Activated naive CD4-positive, alpha-beta T cell treated with anti-CD3 and anti-CD28 coated beads, Interleukin-2, amount 10 ng/mL, durations not matched to agents 7 days and 5 days (primary cell): Measurements from ENCODE around the gene DYSF.

ENCODE experiments used
- CTCF ChIA-PET: fragments of 350-600 bp; sonication (Branson Sonifier 250); formaldehyde crosslinking; loops from one replicate; lab custom pipeline; 2021; ENCODE audit warnings: antibody characterized with exemption; lab: Charles Lee
- DNase-seq: peaks from one replicate; pipeline ENCODE4 v3.0.0-alpha.2; 2020
- H3K27ac Mint-ChIP-seq: one replicate; pipeline ENCODE4 v1.8.0; 2021; ENCODE audit warnings: mild to moderate bottlenecking, moderate library complexity, mixed read lengths
- H3K27me3 Mint-ChIP-seq: one replicate; pipeline ENCODE4 v1.8.0; 2021; ENCODE audit warnings: mild to moderate bottlenecking, mixed read lengths
- H3K36me3 Mint-ChIP-seq: one replicate; pipeline ENCODE4 v1.8.0; 2021; ENCODE audit warnings: mixed read lengths
- H3K4me1 Mint-ChIP-seq: one replicate; pipeline ENCODE4 v1.8.0; 2021; ENCODE audit warnings: mixed read lengths
- H3K4me3 Mint-ChIP-seq: one replicate; pipeline ENCODE4 v1.8.0; 2021; ENCODE audit warnings: mild to moderate bottlenecking, moderate library complexity, mixed read lengths
- H3K9me3 Mint-ChIP-seq: one replicate; pipeline ENCODE4 v1.8.0; 2021; ENCODE audit warnings: mixed read lengths

DYSF gene

GRCh38 chr2:71449343-71449742 lies 4.0 kb upstream of the DYSF start:
- H3K27ac Mint-ChIP-seq: no peak overlapping the region
- peaks cover 49% of the 10 kb centered on the region for H3K27me3 Mint-ChIP-seq

GRCh38 chr2:71451705-71452104 lies 1.7 kb upstream of the DYSF start:
- Mint-ChIP-seq H3K27me3 (peaks cover 70% of the 10 kb centered on the region), H3K9me3 (no peaks in the 10 kb centered on the region), H3K36me3 (no peaks in the 10 kb centered on the region), H3K4me3 (no peak overlapping the region), H3K27ac (no peak overlapping the region), H3K4me1 (peaks cover 19% of the 10 kb centered on the region)
- no peak for DNase-seq
- CTCF ChIA-PET: interaction anchor here (4.7 kb wide), 1 partner anchor 9 kb away, joined by 25 read pairs; no protein-coding TSS in a partner anchor

More at GRCh38 chr2:71449343-71449742, 4.0 kb upstream of the DYSF start:
- Mint-ChIP-seq H3K9me3 (no peaks in the 10 kb centered on the region), H3K36me3 (no peaks in the 10 kb centered on the region), H3K4me1 (peaks cover 17% of the 10 kb centered on the region), H3K4me3 (no peak overlapping the region)
- CTCF ChIA-PET: interaction anchor here (4.7 kb wide), 1 partner anchor 11 kb away, joined by 25 read pairs; no protein-coding TSS in a partner anchor
- no peak for DNase-seq

GRCh38 chr2:71452565-71452964 lies 796 bp upstream of the DYSF start:
- H3K27ac Mint-ChIP-seq: no peak overlapping the region
- DNase-seq: no peak
- H3K27me3 Mint-ChIP-seq: peaks cover 70% of the 10 kb centered on the region
- CTCF ChIA-PET: interaction anchor here (4.7 kb wide), 1 partner anchor 8 kb away, joined by 25 read pairs; no protein-coding TSS in a partner anchor
- H3K9me3 Mint-ChIP-seq: no peaks in the 10 kb centered on the region
- H3K4me3 Mint-ChIP-seq: no peak overlapping the region
- H3K4me1 Mint-ChIP-seq: peaks cover 19% of the 10 kb centered on the region
- H3K36me3 Mint-ChIP-seq: no peaks in the 10 kb centered on the region

DNA sequence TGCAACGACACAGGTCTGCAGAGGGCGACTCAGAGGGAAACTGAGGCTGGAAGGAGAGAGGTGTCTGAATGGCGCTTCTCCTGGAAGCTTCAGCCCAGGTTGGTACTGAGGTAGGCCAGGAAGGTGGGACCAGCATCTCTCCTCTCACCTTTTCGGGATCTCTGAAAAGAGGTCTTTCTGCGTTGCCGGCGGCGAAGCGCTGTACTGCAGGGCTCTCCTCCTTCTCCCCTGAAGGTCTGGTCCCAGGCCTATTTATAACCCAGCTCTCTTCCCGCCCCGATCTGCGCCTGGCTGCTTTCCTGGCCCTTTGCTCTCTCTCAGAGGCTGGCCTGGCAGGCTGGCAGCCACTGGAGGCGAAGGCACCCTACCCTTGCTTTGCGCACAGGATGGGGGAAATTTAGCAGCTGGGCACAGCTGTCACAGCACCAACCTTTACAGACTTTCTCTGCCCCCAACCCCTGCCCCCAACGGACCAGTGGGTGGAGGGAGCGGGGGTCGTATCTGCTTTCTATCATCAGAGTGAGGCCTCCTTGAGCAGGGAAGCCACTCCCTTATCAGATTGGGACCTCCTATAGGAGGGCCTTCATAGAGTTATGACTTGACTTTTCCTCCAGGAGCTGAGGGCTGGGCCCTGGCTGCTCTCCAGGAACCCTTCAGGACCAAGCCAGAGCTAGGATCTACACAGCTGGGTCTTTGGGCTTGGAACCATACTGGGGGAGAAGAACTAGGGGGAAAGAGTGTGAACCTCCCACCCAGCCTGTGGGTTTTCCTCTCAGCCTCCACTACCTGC lies 1.1 kb downstream of the DYSF start:
- H3K9me3 Mint-ChIP-seq: no peaks in the 10 kb centered on the region
- peaks cover 66% of the 10 kb centered on the region for H3K27me3 Mint-ChIP-seq
- no peak for DNase-seq
- H3K4me1 Mint-ChIP-seq: peaks cover 14% of the 10 kb centered on the region
- no peak overlapping the region for H3K4me3 Mint-ChIP-seq
- no peaks in the 10 kb centered on the region for H3K36me3 Mint-ChIP-seq
- CTCF ChIA-PET: interaction anchor here (0.6 to 1.3 kb wide), 2 partner anchors 25 to 1169 kb away, joined by 3 to 5 read pairs; no protein-coding TSS in a partner anchor
- H3K27ac Mint-ChIP-seq: no peak overlapping the region

DNA sequence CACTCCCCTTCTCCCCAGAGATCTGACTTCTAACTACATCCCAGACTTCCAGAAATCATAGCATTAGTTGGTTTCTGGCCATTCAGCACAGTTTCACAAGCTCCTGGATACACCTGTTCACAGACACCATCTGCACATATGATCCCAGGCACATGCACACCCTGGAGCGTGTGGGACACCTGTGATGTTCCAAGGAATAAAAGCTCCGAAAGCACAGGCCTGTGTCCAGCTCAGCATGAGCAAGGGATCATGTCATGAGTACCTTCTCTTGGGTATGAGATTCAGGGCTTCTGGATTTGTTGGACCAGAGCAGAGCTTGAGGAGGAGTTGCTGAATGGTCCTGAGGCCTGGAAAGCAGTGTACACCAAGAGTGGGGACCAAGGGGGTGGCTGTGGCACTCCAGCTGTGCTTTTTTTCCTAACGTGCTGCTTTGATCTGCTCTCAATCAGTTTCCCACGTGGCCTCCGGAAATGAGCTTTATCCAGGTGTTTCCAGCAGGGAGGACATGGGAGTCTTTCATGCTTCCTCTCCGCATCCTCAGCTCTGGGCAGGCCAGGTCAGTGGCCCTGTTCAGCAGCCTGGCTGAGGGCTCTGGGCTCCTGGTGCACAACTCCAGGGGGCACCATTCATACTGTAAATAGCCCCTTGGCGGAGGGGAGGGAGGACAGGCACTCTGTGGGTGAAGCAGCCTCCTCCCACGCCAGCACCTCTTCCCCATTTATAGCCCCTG lies 1.8 kb downstream of the DYSF start:
- Mint-ChIP-seq H3K9me3 (no peaks in the 10 kb centered on the region), H3K27me3 (peaks cover 59% of the 10 kb centered on the region), H3K4me1 (peaks cover 14% of the 10 kb centered on the region), H3K4me3 (no peak overlapping the region), H3K36me3 (no peaks in the 10 kb centered on the region), H3K27ac (no peak overlapping the region)
- CTCF ChIA-PET: interaction anchor here (1.3 kb wide), 1 partner anchor 25 kb away, joined by 3 read pairs; no protein-coding TSS in a partner anchor
- DNase-seq: no peak

DNA sequence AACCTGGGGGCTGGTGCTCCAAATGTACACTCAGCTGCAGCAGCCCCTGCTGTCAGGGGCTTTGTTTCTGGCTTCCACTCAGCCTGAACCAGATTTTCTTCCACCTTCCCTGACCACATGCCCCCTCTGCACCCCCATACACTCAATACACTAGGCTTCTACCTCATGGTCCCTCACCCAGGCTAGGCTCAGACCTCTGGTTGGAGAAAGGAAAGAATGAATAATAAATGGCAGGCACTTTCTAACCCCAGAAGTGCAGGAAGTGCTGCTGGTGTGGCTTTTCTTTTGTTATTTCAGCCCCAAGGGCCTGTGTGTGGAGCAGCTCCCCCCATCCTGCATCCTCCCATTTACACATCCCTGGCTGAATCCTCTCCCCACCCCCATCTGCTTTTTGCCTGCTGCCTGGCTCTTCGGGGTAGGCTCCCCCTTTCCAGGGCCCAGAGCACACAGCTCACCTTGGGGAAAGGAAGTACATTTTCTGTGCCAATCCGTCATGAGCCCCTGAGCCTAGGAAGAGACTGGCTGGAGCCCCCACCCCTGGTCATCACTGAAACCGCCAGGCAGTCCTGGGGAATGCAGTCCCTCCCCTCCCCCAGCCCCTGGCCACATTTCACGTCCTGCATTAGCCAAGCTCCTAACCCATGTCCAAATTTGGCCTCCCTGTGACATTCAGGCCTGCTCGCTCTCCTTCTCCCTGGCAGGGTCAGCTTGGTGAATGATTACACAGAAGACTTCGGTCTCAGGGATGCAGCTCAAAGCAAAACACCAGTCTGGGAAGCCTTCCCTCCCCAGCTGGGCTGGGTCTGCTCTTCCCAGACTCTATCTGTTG lies 2.6 kb downstream of the DYSF start:
- no peak for DNase-seq
- CTCF ChIA-PET: no interaction called here
- peaks cover 56% of the 10 kb centered on the region for H3K27me3 Mint-ChIP-seq
- no peaks in the 10 kb centered on the region for H3K9me3 Mint-ChIP-seq
- no peaks in the 10 kb centered on the region for H3K36me3 Mint-ChIP-seq
- no peak overlapping the region for H3K4me3 Mint-ChIP-seq
- H3K4me1 Mint-ChIP-seq: peaks cover 14% of the 10 kb centered on the region
- H3K27ac Mint-ChIP-seq: no peak overlapping the region

DNA sequence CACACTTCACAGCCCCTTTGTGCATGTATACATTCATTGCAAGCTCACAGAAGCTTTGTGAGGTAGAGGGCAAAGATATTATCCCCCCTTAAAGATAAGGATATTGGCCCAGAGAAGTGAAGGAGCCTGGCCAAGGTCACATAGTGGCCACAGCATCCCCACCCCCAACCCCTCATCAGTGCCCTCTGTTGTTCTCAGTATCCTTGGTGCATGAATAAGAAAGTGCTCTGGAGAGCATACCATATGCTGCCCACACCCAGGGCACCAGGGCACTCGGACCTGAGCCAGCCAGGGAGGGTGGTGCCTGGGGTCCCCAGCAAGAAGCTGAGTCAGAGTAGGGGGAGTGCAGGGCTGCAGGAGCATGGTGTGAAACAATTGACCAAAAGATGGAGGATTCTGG lies 3.3 kb downstream of the DYSF start:
- no peak overlapping the region for H3K27ac Mint-ChIP-seq
- CTCF ChIA-PET: no interaction called here
- no peaks in the 10 kb centered on the region for H3K36me3 Mint-ChIP-seq
- H3K4me3 Mint-ChIP-seq: no peak overlapping the region
- H3K4me1 Mint-ChIP-seq: peaks cover 14% of the 10 kb centered on the region
- DNase-seq: no peak
- H3K27me3 Mint-ChIP-seq: peaks cover 56% of the 10 kb centered on the region
- H3K9me3 Mint-ChIP-seq: no peaks in the 10 kb centered on the region

- Mint-ChIP-seq H3K9me3 (no peaks in the 10 kb centered on the region), H3K27me3 (peaks cover 50% of the 10 kb centered on the region), H3K36me3 (no peaks in the 10 kb centered on the region), H3K27ac (no peak overlapping the region), H3K4me3 (no peak overlapping the region), H3K4me1 (peaks cover 13% of the 10 kb centered on the region)
- DNase-seq: no peak
- CTCF ChIA-PET: interaction anchor here (0.9 kb wide), 1 partner anchor 10 kb away, joined by 3 read pairs; no protein-coding TSS in a partner anchor
Observed at GRCh38 chr2:71457123-71457915, 4.0 kb downstream of the DYSF start.

- H3K27ac Mint-ChIP-seq: no peak overlapping the region
- no peak for DNase-seq
- H3K4me1 Mint-ChIP-seq: peaks cover 7% of the 10 kb centered on the region
- H3K4me3 Mint-ChIP-seq: no peak overlapping the region
- CTCF ChIA-PET: interaction anchor here (0.9 kb wide), 1 partner anchor 10 kb away, joined by 3 read pairs; no protein-coding TSS in a partner anchor
- no peaks in the 10 kb centered on the region for H3K9me3 Mint-ChIP-seq
- peaks cover 44% of the 10 kb centered on the region for H3K27me3 Mint-ChIP-seq
- H3K36me3 Mint-ChIP-seq: no peaks in the 10 kb centered on the region
Observed at GRCh38 chr2:71457923-71458322, 4.6 kb downstream of the DYSF start.

- DNase-seq: no peak
- no peak overlapping the region for H3K4me3 Mint-ChIP-seq
- peaks cover 2% of the 10 kb centered on the region for H3K4me1 Mint-ChIP-seq
- peaks cover 38% of the 10 kb centered on the region for H3K27me3 Mint-ChIP-seq
- CTCF ChIA-PET: interaction anchor here (0.9 kb wide), 1 partner anchor 9 kb away, joined by 3 read pairs; no protein-coding TSS in a partner anchor
- no peaks in the 10 kb centered on the region for H3K9me3 Mint-ChIP-seq
- H3K36me3 Mint-ChIP-seq: no peaks in the 10 kb centered on the region
- H3K27ac Mint-ChIP-seq: no peak overlapping the region
Observed at GRCh38 chr2:71458413-71459083, 5.2 kb downstream of the DYSF start.

DNA sequence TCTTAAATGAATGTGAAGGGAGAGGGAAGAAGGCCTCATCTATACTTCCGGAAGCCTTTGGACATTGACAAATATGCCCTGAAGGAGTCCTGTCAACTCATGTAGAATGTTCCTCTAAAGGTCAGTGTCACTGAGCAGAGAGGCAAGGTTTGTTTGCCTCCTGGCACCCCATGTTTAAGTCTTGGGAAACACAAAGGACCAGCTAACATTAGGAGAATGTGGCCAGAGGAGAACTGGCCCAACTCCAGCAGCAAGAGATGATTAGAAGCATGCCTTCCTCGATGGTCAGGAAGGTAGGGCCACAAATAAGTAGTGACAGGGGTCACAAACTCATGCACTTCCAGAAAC lies 5.7 kb downstream of the DYSF start:
- Mint-ChIP-seq H3K27ac (no peak overlapping the region), H3K4me3 (no peak overlapping the region), H3K36me3 (no peaks in the 10 kb centered on the region), H3K4me1 (peaks cover 2% of the 10 kb centered on the region), H3K27me3 (peaks cover 33% of the 10 kb centered on the region), H3K9me3 (no peaks in the 10 kb centered on the region)
- DNase-seq: no peak
- CTCF ChIA-PET: interaction anchor here (2.8 to 3.3 kb wide), 2 partner anchors 8 to 51 kb away, joined by 25 to 31 read pairs; no protein-coding TSS in a partner anchor

GRCh38 chr2:71460056-71460455 lies 6.7 kb downstream of the DYSF start:
- H3K27me3 Mint-ChIP-seq: peaks cover 23% of the 10 kb centered on the region
- CTCF ChIA-PET: interaction anchor here (1.3 to 3.3 kb wide), 5 partner anchors 9 to 52 kb away, joined by 5 to 31 read pairs (median 7); no protein-coding TSS in a partner anchor
- no peak overlapping the region for H3K4me3 Mint-ChIP-seq
- no peaks in the 10 kb centered on the region for H3K36me3 Mint-ChIP-seq
- H3K4me1 Mint-ChIP-seq: peaks cover 2% of the 10 kb centered on the region
- DNase-seq: no peak
- no peak overlapping the region for H3K27ac Mint-ChIP-seq
- H3K9me3 Mint-ChIP-seq: no peaks in the 10 kb centered on the region
